Ovary (tissue), 10 donors: ENCODE results near the gene RBBP8NL. TPM values are rescaled to one million over a fixed set of nuclear protein-coding genes. Genes with fewer than 3 reads are reported as not detected.

ENCODE experiments used
- DNase-seq, 5 donors: peaks; one replicate each; pipeline ENCODE4 v3.0.0-alpha.2; 2019 to 2020
- H3K27ac ChIP-seq, 2 donors: fragments of 200-600 bp; one replicate each; pipeline versions ENCODE4 v1.5.1 to v1.8.0; 2019 to 2022
- H3K27me3 ChIP-seq: fragments of 200-600 bp; one replicate; pipeline ENCODE4 v1.8.0; 2022
- H3K36me3 ChIP-seq: fragments of 200-600 bp; sonication (generic); one replicate; pipeline ENCODE4 v1.5.1; 2019
- H3K4me1 ChIP-seq: one replicate; pipeline ENCODE4 v1.8.1; 2013; ENCODE audit warnings: mild to moderate bottlenecking, moderate library complexity; ENCODE audit not compliant: insufficient read depth
- H3K4me3 ChIP-seq: fragments of 200-600 bp; sonication (generic); one replicate; pipeline ENCODE4 v1.5.1; 2017
- H3K9me3 ChIP-seq, 2 donors: fragments of 200-600 bp in 1 of 2; sonication (generic) in 1 of 2; one replicate each; pipeline versions ENCODE4 v1.5.1 to v1.8.1; 2013 to 2019; ENCODE audit warnings: mild to moderate bottlenecking in 1 of 2, moderate library complexity in 1 of 2
- EP300 ChIP-seq: sonication (generic); formaldehyde crosslinking; IDR thresholded peaks from one replicate; pipeline ENCODE4 v1.6.1; 2017; ENCODE audit warnings: antibody characterized with exemption
- POLR2A ChIP-seq: fragments of 450-650 bp; IDR thresholded peaks from one replicate; pipeline ENCODE4 v1.6.1; 2017; ENCODE audit warnings: antibody characterized with exemption, mild to moderate bottlenecking, moderate library complexity
- WGBS, 3 donors: extraction: QIAGEN DNeasy Blood & Tissue Kit in 1 of 3; methylation state at CpG; one replicate each; pipeline versions ENCODE4 v1.1.5 to v1.1.7; 2013 to 2017; 5-methylcytosine and 5-hydroxymethylcytosine counted together
- intact Hi-C, 4 donors: fragments of 100-400 bp; cut with DNase I; formaldehyde crosslinking; loops; one replicate each; pipeline versions ENCODE4 v1.11.0 to v1.15.1; 2022 to 2023
- long read RNA-seq, 3 donors: library from polyadenylated mRNA in 2 of 3; unstranded in 2 of 3; transcript quantifications; one replicate each; pipeline ENCODE4 v2.0.0 and lab custom pipeline, GENCODE V29; 2021 to 2026
- polyA plus RNA-seq, 2 donors: library from polyadenylated mRNA; stranded (reverse); fragments of 200-250 nt in 1 of 2; fragments of 350-450 nt in 1 of 2; fragmentation: Illumina TruSeq in 1 of 2; extraction: RNeasy Lipid Tissue Mini Kit (QIAGEN cat#74804) in 1 of 2; gene quantifications; one replicate each; pipeline ENCODE4 v1.2.3, GENCODE V29; 2013 to 2014
- total RNA-seq, 7 donors: library from RNA; depleted of rRNA in 2 of 7; stranded (reverse); fragments of >200 nt in 2 of 7; fragmentation: NEBNext Ultra II Directional in 3 of 7; extraction: Animal tissue kit (Norgen Biotek cat#: 25700) in 3 of 7; gene quantifications; one replicate each; pipeline versions ENCODE4 v1.1.0 to v1.2.4, GENCODE V29; 2016 to 2023
- TF ChIP-seq, protein P1 (sequence below), 3 donors: fragments of 450-650 bp in 2 of 3; fragments of 200-600 bp in 1 of 3; IDR thresholded peaks; one replicate each; pipeline versions ENCODE4 v1.5.1 to v1.8.0; 2016 to 2022; ENCODE audit warnings: antibody characterized with exemption in 3 of 3, mild to moderate bottlenecking in 1 of 3
- donor health status: DM: no; HTN: no; CAD: no; lungs with moderate emphysema.
- donor health status: DM: no; HTN: no; CAD: no.
- donor health status: Bipolar disorder and iron deficiency.
- donor health status: DM: yes; HTN: yes; CAD: no.
- donor health status: DM: no; HTN: no; CAD: no.
- donor health status: DM: yes; HTN: yes; CAD: no.

RBBP8NL gene, protein sequence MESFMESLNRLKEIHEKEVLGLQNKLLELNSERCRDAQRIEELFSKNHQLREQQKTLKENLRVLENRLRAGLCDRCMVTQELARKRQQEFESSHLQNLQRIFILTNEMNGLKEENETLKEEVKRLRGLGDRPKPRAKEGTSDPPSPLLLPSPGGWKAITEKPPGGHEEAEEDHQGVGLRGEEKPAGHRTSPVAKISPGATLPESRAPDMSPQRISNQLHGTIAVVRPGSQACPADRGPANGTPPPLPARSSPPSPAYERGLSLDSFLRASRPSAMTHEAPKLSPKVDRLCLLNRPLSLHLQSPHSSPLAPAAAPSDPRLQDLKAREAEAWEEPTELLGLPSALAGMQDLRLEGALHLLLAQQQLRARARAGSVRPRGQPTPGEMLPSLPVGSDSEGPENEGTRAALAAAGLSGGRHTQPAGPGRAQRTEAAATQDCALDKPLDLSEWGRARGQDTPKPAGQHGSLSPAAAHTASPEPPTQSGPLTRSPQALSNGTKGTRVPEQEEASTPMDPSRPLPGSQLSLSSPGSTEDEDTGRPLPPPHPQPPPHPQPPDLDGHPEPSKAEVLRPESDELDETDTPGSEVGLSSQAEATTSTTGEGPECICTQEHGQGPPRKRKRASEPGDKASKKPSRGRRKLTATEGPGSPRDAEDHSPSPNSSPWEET
- total RNA-seq (under 1 TPM in 2 of 7 donors, not detected in 5; 0.32 to 0.46 TPM), polyA plus RNA-seq (not detected)
- long read RNA-seq, donor 1: 0 reads
- long read RNA-seq, donor 2: 0 reads
- long read RNA-seq, donor 3: 0 reads

DNA sequence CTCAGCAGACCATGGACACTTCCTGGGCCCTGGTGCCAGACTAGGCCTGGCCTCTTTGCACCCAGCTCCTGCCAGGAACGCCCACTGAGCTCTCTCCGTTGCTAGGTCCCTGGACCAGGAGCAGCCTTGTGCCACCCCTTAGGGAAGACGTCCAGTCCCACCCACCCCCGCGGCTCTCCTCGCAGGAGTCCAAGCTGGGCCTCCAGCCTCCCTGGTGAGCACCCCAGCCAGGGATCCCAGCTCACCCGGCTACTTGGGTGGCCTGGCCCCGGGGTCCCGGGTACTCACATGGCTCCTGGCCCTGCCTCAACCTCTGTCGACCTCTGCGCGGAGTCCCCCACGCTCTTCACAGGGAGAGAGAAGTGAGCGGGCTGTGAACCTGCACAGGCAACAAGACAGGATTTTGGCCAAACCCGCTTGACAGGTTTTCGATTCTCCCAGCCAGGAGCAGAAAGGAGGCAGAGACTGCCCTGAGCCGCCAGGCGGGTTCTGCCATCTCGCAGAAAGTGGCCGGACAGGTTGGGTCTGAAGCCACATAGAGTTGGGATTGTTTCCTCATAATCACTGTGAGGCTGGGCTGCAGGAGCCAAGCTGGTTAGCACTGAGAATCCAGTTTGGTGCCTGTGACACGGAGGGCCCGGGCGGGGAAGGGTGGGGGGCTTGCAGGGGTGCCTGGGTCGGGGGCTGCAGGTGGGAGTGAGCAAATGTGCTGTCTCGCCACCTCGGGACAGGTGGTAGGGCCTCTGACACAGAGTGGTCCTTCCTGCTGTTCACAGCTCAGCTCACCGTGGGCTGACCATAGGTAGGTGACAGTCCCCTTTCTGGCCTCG is at the start of gene RBBP8NL:
TSS of gene RBBP8NL (minus strand) at position 368 of the 830 bp plus-strand sequence. CDS start 7,892 bp downstream, outside the sequence.
- Histone ChIP-seq H3K4me3 (no peak within 1 kb of the TSS), H3K27me3 (no peaks in the 10 kb centered on the region), H3K4me1 (no peaks in the 10 kb centered on the region), H3K36me3 (no peaks in the 10 kb centered on the region), H3K9me3 (no peaks in the 10 kb centered on the region), H3K27ac (no peak within 1 kb of the TSS)
- TF ChIP-seq, protein P1, sequence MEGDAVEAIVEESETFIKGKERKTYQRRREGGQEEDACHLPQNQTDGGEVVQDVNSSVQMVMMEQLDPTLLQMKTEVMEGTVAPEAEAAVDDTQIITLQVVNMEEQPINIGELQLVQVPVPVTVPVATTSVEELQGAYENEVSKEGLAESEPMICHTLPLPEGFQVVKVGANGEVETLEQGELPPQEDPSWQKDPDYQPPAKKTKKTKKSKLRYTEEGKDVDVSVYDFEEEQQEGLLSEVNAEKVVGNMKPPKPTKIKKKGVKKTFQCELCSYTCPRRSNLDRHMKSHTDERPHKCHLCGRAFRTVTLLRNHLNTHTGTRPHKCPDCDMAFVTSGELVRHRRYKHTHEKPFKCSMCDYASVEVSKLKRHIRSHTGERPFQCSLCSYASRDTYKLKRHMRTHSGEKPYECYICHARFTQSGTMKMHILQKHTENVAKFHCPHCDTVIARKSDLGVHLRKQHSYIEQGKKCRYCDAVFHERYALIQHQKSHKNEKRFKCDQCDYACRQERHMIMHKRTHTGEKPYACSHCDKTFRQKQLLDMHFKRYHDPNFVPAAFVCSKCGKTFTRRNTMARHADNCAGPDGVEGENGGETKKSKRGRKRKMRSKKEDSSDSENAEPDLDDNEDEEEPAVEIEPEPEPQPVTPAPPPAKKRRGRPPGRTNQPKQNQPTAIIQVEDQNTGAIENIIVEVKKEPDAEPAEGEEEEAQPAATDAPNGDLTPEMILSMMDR (IDR thresholded peaks at IDR 0.05): no peak
- TF ChIP-seq POLR2A (no peak), EP300 (no peak)
- no peak for DNase-seq
- WGBS, 3 donors: 74 to 81% (median 80%) methylated on average over 27 to 28 of the region's 28 CpGs
- intact Hi-C loops: loop anchor here in 1 of 4 donors (10.0 kb wide), 1 partner anchor 167 kb away; no protein-coding TSS in a partner anchor

DNA sequence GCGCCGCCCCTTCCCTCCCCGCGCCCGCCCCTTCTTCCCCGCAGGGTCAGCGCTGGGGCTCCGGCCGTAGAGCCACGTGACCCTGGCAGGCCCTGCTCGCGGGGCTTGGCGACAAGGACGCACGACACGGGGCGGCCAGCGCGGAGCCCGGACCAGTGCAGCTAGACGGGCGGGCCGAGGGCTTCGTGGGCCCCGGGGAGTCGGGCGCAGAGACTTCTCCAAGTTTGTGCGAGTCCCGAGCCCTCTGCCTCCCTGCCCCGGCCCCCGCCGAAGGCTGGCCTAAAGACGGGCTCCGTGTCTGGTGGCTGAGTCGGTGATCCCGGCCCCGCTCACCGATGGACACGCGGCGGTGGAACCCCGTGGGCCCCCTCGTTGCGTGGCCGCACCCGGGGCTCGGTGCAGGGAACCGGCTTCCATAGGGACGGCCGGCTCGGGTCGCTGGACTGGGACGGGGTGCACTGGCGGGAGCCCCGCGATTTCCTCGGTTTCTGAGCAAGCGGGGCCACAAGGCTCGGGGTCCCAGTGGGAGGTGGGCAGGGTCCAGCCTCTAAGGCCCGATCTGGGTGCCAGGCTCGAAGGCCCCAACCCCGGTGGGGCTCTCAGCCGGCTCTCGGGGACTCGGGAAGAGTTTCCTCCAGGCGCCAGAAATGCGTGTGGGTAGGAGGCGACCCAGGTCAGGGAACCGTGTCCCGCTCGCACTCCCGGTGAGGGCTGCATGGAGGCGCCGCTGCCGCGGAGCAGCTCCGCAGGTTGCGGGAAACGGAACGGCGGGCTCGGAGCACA is 48.9 kb upstream of the RBBP8NL start:
- peaks cover 16% of the 10 kb centered on the region for H3K27me3 ChIP-seq
- 3 to 11% (median 5%) methylated on average over 34 to 82 of the region's 82 CpGs for WGBS, 3 donors

DNA sequence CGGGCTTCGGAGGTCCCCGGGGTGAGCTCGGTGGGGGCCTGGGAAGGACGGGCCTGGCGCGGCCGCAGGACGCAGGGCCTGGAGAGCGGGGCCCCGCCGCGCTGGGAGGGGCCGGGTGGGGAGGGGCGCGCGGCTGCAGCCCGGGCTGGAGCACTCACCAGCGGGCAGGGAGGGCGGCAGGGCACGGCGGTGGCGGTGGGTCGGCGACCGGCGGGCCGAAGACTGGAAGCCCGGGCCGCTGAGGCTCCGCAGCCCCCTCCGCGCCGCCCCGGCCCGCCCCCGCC is 48.4 kb upstream of the RBBP8NL start, which contains the start of gene GATA5:
TSS of gene GATA5 (minus strand) at position 224 of the 284 bp plus-strand sequence. CDS start 474 bp downstream, outside the sequence.
- Histone ChIP-seq H3K27me3 (peaks cover 16% of the 10 kb centered on the region), H3K36me3 (no peaks in the 10 kb centered on the region), H3K27ac (no peak within 1 kb of the TSS), H3K4me3 (peak within 1 kb of the TSS; percentile 35), H3K4me1 (peaks cover 1% of the 10 kb centered on the region), H3K9me3 (no peaks in the 10 kb centered on the region)
- no peak for DNase-seq
- no peak for TF ChIP-seq EP300
- TF ChIP-seq, protein P1 (IDR thresholded peaks at IDR 0.05): no peak
- no peak for TF ChIP-seq POLR2A
- WGBS, 3 donors: 0% methylated on average over 26 to 29 of the region's 37 CpGs; no CpG with 5 or more reads in 1 of the 3 donors
- intact Hi-C loops: no loop called here

More for the DNA sequence above, 48.9 kb upstream of the RBBP8NL start:
- H3K4me3 ChIP-seq: peak overlapping the region; percentile 35
- no peak for TF ChIP-seq EP300
- TF ChIP-seq, protein P1 (IDR thresholded peaks at IDR 0.05): no peak
- H3K36me3 ChIP-seq: no peaks in the 10 kb centered on the region
- H3K4me1 ChIP-seq: peaks cover 1% of the 10 kb centered on the region
- no peak for DNase-seq
- no peak overlapping the region for H3K27ac ChIP-seq
- no peaks in the 10 kb centered on the region for H3K9me3 ChIP-seq
- intact Hi-C loops: no loop called here
